ENCODE data around the gene EXOC7.

GRCh38 chr17:76032780-76033108, 70.8 kb downstream of the EXOC7 start:
- TF ChIP-seq MAX (IDR thresholded peaks at IDR 0.05) (no peak), YY1 (IDR thresholded peaks at IDR 0.05; ENCODE audit: low read depth) (no peak), NFIC (IDR thresholded peaks at IDR 0.05) (no peak), REST (IDR thresholded peaks at IDR 0.05; ENCODE audit: low read depth) (no peak), CEBPB (IDR thresholded peaks at IDR 0.05) (no peak), TAF1 (IDR thresholded peaks at IDR 0.05; ENCODE audit: low read depth) (no peak), RAD21 (IDR thresholded peaks at IDR 0.05; ENCODE audit: low read depth) (no peak), FOXM1 (IDR thresholded peaks at IDR 0.05; ENCODE audit: borderline replicate concordance, low read depth) (no peak), EGR1 (IDR thresholded peaks at IDR 0.05) (no peak), EP300 (IDR thresholded peaks at IDR 0.05; ENCODE audit: borderline replicate concordance) (no peak), CREB1 (IDR thresholded peaks at IDR 0.05; ENCODE audit: low read depth) (no peak), TEAD4 (IDR thresholded peaks at IDR 0.05) (no peak), USF1 (IDR thresholded peaks at IDR 0.05) (no peak), TCF12 (IDR thresholded peaks at IDR 0.05; ENCODE audit: low read depth) (no peak)

All from Ishikawa (cell line).